Measurements from ENCODE around the gene SPEN.
"Not testable (repeated sequence)": the region's sequence is repeated elsewhere in the genome, so short reads cannot be mapped to it uniquely, and the experiment has no call there.

Gene SPEN

DNA sequence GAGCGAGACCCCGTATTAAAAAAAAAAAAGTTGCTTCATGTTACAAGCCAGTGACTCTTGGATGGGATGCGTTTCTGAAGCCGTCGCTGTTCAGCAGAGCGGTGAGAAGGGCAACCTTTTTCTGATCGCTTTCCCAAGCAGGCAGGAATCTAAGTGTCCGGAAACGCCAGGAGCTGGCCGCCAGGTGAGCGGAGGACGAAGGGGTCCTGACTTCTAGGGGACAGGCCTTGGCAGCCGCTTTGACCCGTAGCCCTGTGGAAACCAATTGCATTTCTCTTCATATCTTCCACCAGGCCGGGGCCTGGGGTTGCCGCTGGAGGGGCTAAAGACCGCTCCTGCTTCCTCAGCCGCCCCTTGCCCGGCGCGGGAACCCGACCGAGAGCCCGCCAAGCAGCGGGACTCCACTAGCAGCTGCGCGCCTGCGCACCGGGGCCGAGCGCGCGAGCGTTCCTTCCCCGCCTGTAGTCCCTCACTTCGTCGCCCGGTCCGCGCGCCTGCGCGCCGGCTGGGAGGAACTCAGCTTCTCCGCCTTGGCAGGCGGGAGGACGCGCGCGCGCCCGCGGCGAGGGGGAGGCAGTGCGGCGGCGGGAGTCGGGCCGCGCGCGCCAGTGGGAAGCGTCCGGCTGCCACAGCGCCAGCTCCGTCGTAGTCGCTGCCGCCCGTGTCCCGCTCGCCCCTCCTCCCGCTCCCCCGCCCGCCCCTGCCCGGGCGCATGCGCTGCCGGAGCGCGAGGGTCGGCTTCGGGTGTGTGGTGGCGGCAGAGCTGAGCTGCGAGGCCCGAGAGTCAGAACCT is at the start of gene SPEN:
Gene SPEN (plus strand): TSS at position 608 of the 793 bp plus-strand sequence. CDS start 361 bp downstream, outside the sequence.
- DNase-seq: peak; percentile 76 to 87

GRCh38 chr1:15799004-15799867 is 48.3 kb upstream of the SPEN start:
- peak; percentile 90 to 92 for DNase-seq

DNA sequence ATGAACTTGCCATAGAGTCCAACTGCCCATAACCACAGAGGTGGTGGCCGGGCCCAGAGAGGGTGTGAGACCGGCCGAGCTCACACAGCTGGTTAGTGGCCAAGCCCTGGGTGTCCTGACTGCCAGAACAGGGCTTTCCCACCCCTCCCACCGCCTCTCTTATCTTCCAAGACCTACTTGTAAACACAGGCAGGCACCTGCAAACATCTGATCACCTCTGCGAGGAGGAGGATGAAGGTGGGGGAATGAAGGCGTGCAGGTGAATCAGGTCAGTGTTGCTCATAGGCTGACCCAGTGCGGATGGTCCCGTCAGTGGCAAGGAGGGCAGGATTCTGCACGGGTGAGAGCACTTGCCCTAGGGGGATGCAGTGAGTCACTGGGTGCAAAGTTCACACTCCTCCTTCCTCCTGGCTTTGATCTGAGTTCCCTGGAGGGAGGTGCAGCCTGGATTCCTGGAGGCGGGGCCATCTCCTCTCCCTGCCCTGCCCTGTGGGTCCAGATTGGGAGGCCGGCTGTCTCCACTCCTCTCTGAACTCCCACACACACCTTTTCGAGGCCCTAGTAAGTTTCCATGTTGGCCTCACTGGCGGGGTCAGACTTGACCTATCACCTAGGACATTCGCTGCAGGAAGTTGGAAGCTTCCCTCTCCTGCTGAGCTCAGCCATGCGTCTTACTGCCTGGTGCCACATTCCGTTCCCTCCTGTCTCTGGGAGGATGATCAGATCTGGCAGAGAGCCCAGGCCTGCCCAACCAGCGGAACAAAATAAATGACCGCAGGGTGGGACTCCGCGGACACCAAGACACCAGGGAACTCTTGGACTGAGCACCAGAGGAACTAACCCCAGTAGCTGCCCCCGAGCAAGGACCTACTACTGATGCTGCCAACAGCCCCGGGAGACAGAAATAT is 47.3 kb upstream of the SPEN start:
- peak; percentile 80 to 93 for DNase-seq

- DNase-seq: no peak
These were observed 45.1 kb upstream of the SPEN start for GRCh38 chr1:15802234-15802965.

GRCh38 chr1:15803380-15803779 is 44.1 kb upstream of the SPEN start:
- DNase-seq: peak in 1 of 2 experiments; percentile 23

- DNase-seq: no peak
These were observed 43.4 kb upstream of the SPEN start for GRCh38 chr1:15804060-15804459.

- no peak for DNase-seq
These were observed 40.4 kb upstream of the SPEN start for GRCh38 chr1:15807121-15807520.

DNA sequence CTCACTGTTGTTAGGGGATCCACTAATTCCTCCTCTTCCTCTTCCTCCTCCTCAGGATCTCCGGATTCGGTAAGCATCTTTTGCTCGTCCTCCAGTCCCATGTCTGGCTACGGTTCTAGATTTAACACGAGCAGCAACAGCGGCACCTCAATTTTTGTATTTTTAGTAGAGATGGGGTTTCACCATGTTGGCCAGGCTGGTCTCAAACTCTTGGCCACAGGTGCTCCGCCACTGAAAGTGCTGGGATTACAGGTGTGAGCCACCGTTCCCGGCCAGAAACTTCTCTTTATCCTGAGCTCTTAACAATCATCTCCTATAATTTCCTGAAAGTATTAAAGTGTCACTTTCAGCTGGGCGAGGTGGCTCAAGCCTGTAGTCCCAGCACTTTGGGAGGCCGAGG is 40.0 kb upstream of the SPEN start, which contains the start of gene UQCRHL:
Gene UQCRHL (minus strand): TSS at position 101 of the 400 bp plus-strand sequence. CDS start 0 bp downstream, at position 101.
- not testable (repeated sequence) for DNase-seq

- no peak for DNase-seq
These were observed 38.6 kb upstream of the SPEN start for GRCh38 chr1:15808955-15809354.

DNA sequence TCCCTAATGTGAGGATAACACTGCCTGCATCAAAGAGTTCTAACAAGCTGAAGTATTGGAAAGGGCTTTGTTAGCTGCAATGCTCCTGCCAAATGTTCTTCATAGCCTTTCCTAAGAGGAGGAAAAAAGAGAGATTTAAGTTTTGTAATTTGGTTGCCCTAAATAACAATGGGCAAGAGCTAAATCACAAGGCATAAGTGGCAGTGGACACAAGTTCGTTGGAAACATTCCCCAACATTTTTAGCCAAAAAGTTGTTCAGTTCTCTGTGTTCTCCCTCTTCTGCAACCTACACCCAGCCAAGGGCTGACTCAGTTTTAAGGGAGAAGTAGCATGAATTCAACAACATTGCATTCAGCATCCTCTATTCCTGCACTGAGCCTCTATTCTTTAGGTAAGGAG is 37.4 kb upstream of the SPEN start:
- DNase-seq: no peak

GRCh38 chr1:15816674-15817073 is 30.8 kb upstream of the SPEN start:
- DNase-seq: no peak

DNA sequence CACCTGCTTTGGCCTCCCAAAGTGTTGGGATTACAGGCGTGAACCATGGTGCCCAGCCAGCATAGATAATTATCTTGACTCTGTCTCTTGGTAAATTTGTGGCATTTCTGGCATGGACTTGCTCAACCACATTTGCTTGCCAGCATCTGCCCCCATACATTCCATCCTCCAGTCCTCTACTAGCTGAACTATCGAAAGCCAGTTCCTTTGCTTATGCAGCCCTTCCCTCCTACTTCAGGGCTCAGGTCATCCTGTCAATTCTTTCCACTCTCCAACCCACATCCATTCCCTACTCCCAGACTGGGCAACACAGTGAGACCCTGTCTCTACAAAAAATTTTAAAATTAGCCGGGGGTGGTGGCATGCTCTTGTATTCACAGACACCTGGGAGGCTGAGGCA is 27.0 kb upstream of the SPEN start:
- DNase-seq: no peak

DNA sequence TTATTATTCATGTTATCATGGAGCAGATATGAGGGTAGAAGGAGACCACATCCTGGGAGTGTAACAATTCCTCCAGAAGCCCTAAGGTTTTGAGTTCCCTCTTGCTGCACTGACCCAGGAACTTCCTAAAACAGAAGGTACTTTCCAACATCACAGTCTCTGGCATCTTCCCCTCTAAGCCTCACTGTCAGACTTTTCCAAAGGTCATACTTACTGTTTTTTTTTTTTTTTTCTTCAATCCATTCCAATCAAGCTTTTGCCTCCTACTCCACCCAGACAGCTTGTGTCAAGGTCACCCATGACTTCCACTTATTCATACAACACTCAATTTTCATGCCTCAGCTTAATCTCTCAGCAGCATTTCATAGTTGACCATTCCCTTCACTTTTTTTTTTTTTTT is 21.7 kb upstream of the SPEN start:
- DNase-seq: no peak

GRCh38 chr1:15826810-15827507 is 20.5 kb upstream of the SPEN start:
- DNase-seq: no peak

- not testable (repeated sequence) for DNase-seq
These were observed 19.9 kb upstream of the SPEN start for GRCh38 chr1:15827567-15827966.

DNA sequence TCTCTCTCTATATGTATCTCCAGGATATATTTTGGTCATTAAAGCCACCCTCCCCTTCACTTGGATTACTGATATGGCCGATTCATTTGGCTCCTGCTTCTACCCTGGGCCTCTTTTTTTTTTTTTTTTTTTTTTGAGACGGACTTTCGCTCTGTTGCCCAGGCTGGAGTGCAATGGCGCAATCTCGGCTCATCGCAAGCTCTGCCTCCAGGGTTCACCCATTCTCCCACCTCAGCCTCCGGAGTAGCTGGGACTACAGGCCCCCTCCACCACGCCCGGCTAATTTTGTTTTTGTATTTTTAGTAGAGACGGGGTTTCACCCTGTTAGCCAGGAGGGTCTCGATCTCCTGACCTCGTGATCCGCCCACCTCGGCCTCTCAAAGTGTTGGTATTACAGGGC is 18.6 kb upstream of the SPEN start:
- not testable (repeated sequence) for DNase-seq

- DNase-seq: no peak
These were observed 17.2 kb upstream of the SPEN start for GRCh38 chr1:15830258-15830657.

GRCh38 chr1:15833069-15833679 is 14.3 kb upstream of the SPEN start:
- DNase-seq: peak; percentile 51 to 67

DNA sequence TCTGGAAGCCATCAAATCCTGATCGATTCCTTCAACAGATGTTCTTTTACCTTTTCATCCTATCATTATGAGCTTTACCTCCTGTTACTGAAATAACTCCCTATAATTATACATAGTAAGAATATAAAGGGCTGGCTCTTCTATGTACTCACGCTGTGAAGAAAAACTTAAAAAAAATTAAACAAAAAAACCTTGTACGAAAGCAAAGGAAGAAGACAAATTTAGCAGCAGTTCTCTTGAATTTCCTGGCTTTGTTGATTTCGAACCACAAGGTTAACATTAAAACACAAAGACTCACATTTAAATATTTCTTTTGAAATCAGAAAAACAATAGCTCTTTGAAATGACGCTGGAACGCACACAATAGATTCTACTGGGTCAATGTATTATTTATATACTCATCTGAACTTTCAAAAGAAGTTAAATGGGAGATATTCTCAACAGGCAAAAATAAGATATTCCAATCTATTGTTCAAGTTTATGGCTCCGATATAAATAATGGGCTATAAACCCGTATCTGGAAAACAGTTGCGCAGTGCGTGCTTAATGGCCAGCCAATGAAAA is 13.6 kb upstream of the SPEN start:
- no peak for DNase-seq

GRCh38 chr1:15834406-15835204 is 12.9 kb upstream of the SPEN start:
- peak; percentile 68 to 88 for DNase-seq
